ENCODE measurements around the gene BCAP31.
"Not testable (repeated sequence)": the region's sequence is repeated elsewhere in the genome, so short reads cannot be mapped to it uniquely, and the experiment has no call there.

Gene BCAP31

GRCh38 chrX:153731117-153731844, 7.1 kb upstream of the BCAP31 start:
- DNase-seq (ENCODE audit: low read depth in 1 of 2, low spot score in 1 of 2): peak in 1 of 2 experiments; percentile 13
- no peak for TF ChIP-seq REST (IDR thresholded peaks at IDR 0.05; ENCODE audit: insufficient replicate concordance, low read depth)
- no peak for TF ChIP-seq SPI1 (IDR thresholded peaks at IDR 0.05; ENCODE audit: borderline replicate concordance, low read depth)
- no peak for TF ChIP-seq GABPA (IDR thresholded peaks at IDR 0.05; ENCODE audit: low read depth)
- TF ChIP-seq POLR2AphosphoS5 (IDR thresholded peaks at IDR 0.05; ENCODE audit: low read depth): no peak
- TF ChIP-seq CTCF (IDR thresholded peaks at IDR 0.05; ENCODE audit: insufficient read depth, low read length): no peak
- H3K27ac ChIP-seq (replicated peaks): no peak overlapping the region
- no peaks in the 10 kb centered on the region for H3K27me3 ChIP-seq (ENCODE audit: insufficient read depth, poor library complexity, severe bottlenecking)
- no peak overlapping the region for H3K4me3 ChIP-seq (replicated peaks; ENCODE audit: insufficient read depth, low read length)

GRCh38 chrX:153730115-153730514, 5.9 kb upstream of the BCAP31 start:
- H3K4me3 ChIP-seq (replicated peaks; ENCODE audit: insufficient read depth, low read length); H3K27me3 ChIP-seq (ENCODE audit: insufficient read depth, poor library complexity, severe bottlenecking); H3K27ac ChIP-seq (replicated peaks); DNase-seq (ENCODE audit: low read depth in 1 of 2, low spot score in 1 of 2): not testable (repeated sequence)

GRCh38 chrX:153728951-153729631, 4.9 kb upstream of the BCAP31 start:
- DNase-seq (ENCODE audit: low read depth in 1 of 2, low spot score in 1 of 2): no peak
- Histone ChIP-seq H3K4me3 (replicated peaks; ENCODE audit: insufficient read depth, low read length) (no peak overlapping the region), H3K27me3 (ENCODE audit: insufficient read depth, poor library complexity, severe bottlenecking) (no peaks in the 10 kb centered on the region), H3K27ac (replicated peaks) (no peak overlapping the region)
- no peak for TF ChIP-seq GABPA (IDR thresholded peaks at IDR 0.05; ENCODE audit: low read depth)
- TF ChIP-seq SPI1 (IDR thresholded peaks at IDR 0.05; ENCODE audit: borderline replicate concordance, low read depth): no peak
- no peak for TF ChIP-seq POLR2AphosphoS5 (IDR thresholded peaks at IDR 0.05; ENCODE audit: low read depth)
- TF ChIP-seq CTCF (IDR thresholded peaks at IDR 0.05; ENCODE audit: insufficient read depth, low read length): no peak
- TF ChIP-seq REST (IDR thresholded peaks at IDR 0.05; ENCODE audit: insufficient replicate concordance, low read depth): no peak

- no peak for TF ChIP-seq SPI1 (IDR thresholded peaks at IDR 0.05; ENCODE audit: borderline replicate concordance, low read depth)
- TF ChIP-seq POLR2AphosphoS5 (IDR thresholded peaks at IDR 0.05; ENCODE audit: low read depth): no peak
- no peak for TF ChIP-seq GABPA (IDR thresholded peaks at IDR 0.05; ENCODE audit: low read depth)
- no peak for TF ChIP-seq REST (IDR thresholded peaks at IDR 0.05; ENCODE audit: insufficient replicate concordance, low read depth)
- no peak for TF ChIP-seq CTCF (IDR thresholded peaks at IDR 0.05; ENCODE audit: insufficient read depth, low read length)
- no peak for DNase-seq (ENCODE audit: low read depth in 1 of 2, low spot score in 1 of 2)
- H3K27ac ChIP-seq (replicated peaks): no peak overlapping the region; the same call in 1 of the 2 replicates
- H3K27me3 ChIP-seq (ENCODE audit: insufficient read depth, poor library complexity, severe bottlenecking): no peaks in the 10 kb centered on the region
- H3K4me3 ChIP-seq (replicated peaks; ENCODE audit: insufficient read depth, low read length): no peak overlapping the region
Observed at GRCh38 chrX:153728095-153728494, 3.9 kb upstream of the BCAP31 start.

Data from HL-60 (cell line).